Endodermal cell (in vitro differentiated cells): ENCODE measurements around the gene CLDN6. TPM values are rescaled to one million over a fixed set of nuclear protein-coding genes. Genes with fewer than 3 reads are reported as not detected.
A peak's percentile ranks its signal among the peaks of the same experiment; 100 is the strongest.

Source experiments
- DNase-seq: peaks from one replicate; pipeline ENCODE4 v3.0.0-alpha.2; 2017
- H3K27ac ChIP-seq: 2 replicates; pipeline ENCODE4 v1.5.1; 2013; ENCODE audit warnings: mild to moderate bottlenecking, low read depth, low read length, moderate library complexity
- H3K27me3 ChIP-seq: 2 replicates; pipeline ENCODE4 v1.6.1; 2013; ENCODE audit warnings: mild to moderate bottlenecking, low read length, moderate library complexity; ENCODE audit not compliant: insufficient read depth, control insufficient read depth, poor library complexity, severe bottlenecking
- H3K36me3 ChIP-seq: 2 replicates; pipeline ENCODE4 v1.7.0; 2013; ENCODE audit warnings: mild to moderate bottlenecking, low read length, moderate library complexity; ENCODE audit not compliant: control insufficient read depth, insufficient read depth
- H3K4me1 ChIP-seq: one replicate; pipeline ENCODE4 v1.7.0; 2013; ENCODE audit warnings: low read length; ENCODE audit not compliant: control insufficient read depth, insufficient read depth
- H3K4me3 ChIP-seq: 2 replicates; pipeline ENCODE4 v1.5.1; 2013; ENCODE audit warnings: mild to moderate bottlenecking, low read length, moderate library complexity
- H3K9ac ChIP-seq: 2 replicates; pipeline ENCODE4 v1.6.1; 2013; ENCODE audit warnings: mild to moderate bottlenecking, low read length, moderate library complexity; ENCODE audit not compliant: poor library complexity, severe bottlenecking; ENCODE audit errors: extremely low read depth
- H3K9me3 ChIP-seq: 2 replicates; pipeline ENCODE4 v1.6.1; 2013; ENCODE audit warnings: mild to moderate bottlenecking, low read length, moderate library complexity; ENCODE audit not compliant: control insufficient read depth
- H3K27ac Mint-ChIP-seq: 2 replicates; pipeline ENCODE4 v1.8.0; 2020; ENCODE audit warnings: mixed read lengths
- H3K27me3 Mint-ChIP-seq: 2 replicates; pipeline ENCODE4 v1.8.0; 2021; ENCODE audit warnings: mild to moderate bottlenecking, mixed read lengths; ENCODE audit not compliant: insufficient read depth
- H3K36me3 Mint-ChIP-seq: 2 replicates; pipeline ENCODE4 v1.8.0; 2020; ENCODE audit warnings: low read depth, mixed read lengths
- H3K4me1 Mint-ChIP-seq: 2 replicates; pipeline ENCODE4 v1.8.0; 2020; ENCODE audit warnings: mixed read lengths
- H3K4me3 Mint-ChIP-seq: 2 replicates; pipeline ENCODE4 v1.8.0; 2020; ENCODE audit warnings: mild to moderate bottlenecking, moderate library complexity, mixed read lengths
- H3K9me3 Mint-ChIP-seq: 2 replicates; pipeline ENCODE4 v1.8.0; 2020; ENCODE audit warnings: mild to moderate bottlenecking, mixed read lengths
- WGBS, 2 experiments: methylation state at CpG; one replicate each; pipeline versions ENCODE4 v1.1.5 to v1.1.7; 2013; ENCODE audit warnings: missing lambda C conversion rate in 2 of 2, mixed read lengths in 1 of 2; ENCODE audit not compliant: insufficient coverage in 1 of 2, insufficient read length in 1 of 2; 5-methylcytosine and 5-hydroxymethylcytosine counted together
- total RNA-seq, 2 donors: library from RNA; stranded (reverse); fragmentation: NEBNext Ultra II Directional in 1 of 2; extraction: Animal tissue kit (Norgen Biotek cat#: 25700) in 1 of 2; gene quantifications; 2 replicates in 1 of 2; 3 replicates in 1 of 2; pipeline ENCODE4 v1.2.1, GENCODE V29; 2021
- TF ChIP-seq, protein P1 (sequence below): fragments of 200-600 bp; sonication (generic); conservative IDR thresholded peaks from 2 replicates; pipeline ENCODE4 v1.5.0; 2021; ENCODE audit warnings: antibody characterized with exemption, mild to moderate bottlenecking

Gene CLDN6
- total RNA-seq, 2 donors from 2014 or later = 404 to 572 TPM

DNA sequence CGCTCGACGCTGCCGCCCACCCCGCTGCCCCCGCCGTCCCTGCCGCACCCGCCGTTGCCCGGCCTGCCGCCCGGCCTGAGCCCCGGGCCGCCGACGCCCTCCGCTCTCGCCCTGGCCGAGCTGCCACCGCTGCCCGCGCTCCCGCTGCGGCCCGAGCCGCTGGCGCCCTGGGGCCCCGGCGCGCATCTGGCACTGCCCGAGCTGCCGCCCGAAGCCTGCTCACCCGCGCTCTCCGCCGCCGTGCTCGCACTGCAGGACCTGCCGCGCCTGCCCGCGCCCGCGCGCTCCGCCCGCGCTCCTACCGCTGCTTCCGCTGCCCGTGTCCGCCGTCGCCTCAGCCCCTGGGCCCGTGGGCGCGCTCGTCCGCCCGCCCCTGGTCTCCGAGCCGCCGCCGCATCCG is 13.7 kb downstream of the CLDN6 start:
- H3K4me1 ChIP-seq = peaks cover 21% of the 10 kb centered on the region
- 0 to 1% methylated on average over 25 to 67 of the region's 67 CpGs for WGBS, 2 experiments
- H3K4me3 ChIP-seq = no peak overlapping the region
- Mint-ChIP-seq H3K36me3 (no peaks in the 10 kb centered on the region), H3K4me1 (peaks cover 34% of the 10 kb centered on the region), H3K4me3 (peak overlapping the region; percentile 59), H3K27ac (no peak overlapping the region), H3K27me3 (peaks cover 3% of the 10 kb centered on the region), H3K9me3 (no peaks in the 10 kb centered on the region)
- H3K9ac ChIP-seq = no peak overlapping the region
- H3K27ac ChIP-seq = no peak overlapping the region
- no peak for DNase-seq
- TF ChIP-seq, protein P1, sequence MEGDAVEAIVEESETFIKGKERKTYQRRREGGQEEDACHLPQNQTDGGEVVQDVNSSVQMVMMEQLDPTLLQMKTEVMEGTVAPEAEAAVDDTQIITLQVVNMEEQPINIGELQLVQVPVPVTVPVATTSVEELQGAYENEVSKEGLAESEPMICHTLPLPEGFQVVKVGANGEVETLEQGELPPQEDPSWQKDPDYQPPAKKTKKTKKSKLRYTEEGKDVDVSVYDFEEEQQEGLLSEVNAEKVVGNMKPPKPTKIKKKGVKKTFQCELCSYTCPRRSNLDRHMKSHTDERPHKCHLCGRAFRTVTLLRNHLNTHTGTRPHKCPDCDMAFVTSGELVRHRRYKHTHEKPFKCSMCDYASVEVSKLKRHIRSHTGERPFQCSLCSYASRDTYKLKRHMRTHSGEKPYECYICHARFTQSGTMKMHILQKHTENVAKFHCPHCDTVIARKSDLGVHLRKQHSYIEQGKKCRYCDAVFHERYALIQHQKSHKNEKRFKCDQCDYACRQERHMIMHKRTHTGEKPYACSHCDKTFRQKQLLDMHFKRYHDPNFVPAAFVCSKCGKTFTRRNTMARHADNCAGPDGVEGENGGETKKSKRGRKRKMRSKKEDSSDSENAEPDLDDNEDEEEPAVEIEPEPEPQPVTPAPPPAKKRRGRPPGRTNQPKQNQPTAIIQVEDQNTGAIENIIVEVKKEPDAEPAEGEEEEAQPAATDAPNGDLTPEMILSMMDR = no peak
- H3K9me3 ChIP-seq = no peaks in the 10 kb centered on the region
- no peaks in the 10 kb centered on the region for H3K36me3 ChIP-seq
- no peaks in the 10 kb centered on the region for H3K27me3 ChIP-seq

DNA sequence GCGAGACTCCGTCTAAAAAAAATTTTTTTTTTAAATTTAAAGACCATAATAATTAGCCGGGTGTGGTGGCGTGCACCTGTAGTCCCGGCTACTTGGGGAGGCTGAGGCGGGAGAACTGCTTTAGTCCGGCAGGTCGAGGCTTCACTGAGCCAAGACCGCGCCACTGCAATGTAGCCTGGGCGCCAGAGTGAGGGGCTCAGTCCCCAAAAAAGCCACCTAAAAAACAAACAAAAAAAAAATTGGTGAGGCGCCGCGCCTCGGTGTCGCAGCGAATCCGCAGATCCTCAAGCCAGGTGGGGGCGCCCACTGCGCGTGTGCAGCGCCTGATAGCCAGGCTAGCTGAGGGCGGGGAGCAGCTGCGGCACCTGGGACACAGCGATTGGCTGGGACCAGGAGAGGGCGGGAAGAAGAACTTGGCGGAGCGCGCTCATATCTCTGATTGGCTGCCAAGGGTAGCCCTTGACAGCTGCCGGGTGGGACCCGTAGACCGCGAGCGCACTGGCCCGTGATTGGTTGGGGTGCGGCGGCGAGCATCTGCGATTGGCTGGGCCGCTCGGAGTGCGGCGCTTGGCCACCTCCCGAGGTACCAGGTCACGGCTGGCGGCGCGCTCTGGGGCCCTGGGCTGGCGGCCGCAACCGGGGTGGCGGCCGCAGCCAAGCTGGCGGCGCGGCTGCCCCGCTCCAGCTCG is 14.3 kb downstream of the CLDN6 start:
- H3K27me3 ChIP-seq = no peaks in the 10 kb centered on the region
- no peak overlapping the region for H3K4me3 ChIP-seq
- no peaks in the 10 kb centered on the region for H3K9me3 Mint-ChIP-seq
- H3K9ac ChIP-seq = no peak overlapping the region
- H3K4me3 Mint-ChIP-seq = peak overlapping the region; percentile 19
- no peaks in the 10 kb centered on the region for H3K36me3 Mint-ChIP-seq
- TF ChIP-seq, protein P1 = peak; percentile 62
- no peaks in the 10 kb centered on the region for H3K9me3 ChIP-seq
- H3K4me1 Mint-ChIP-seq = peaks cover 31% of the 10 kb centered on the region
- DNase-seq = peak; percentile 99
- peaks cover 21% of the 10 kb centered on the region for H3K4me1 ChIP-seq
- H3K27ac ChIP-seq = no peak overlapping the region
- H3K27me3 Mint-ChIP-seq = peaks cover 2% of the 10 kb centered on the region
- no peaks in the 10 kb centered on the region for H3K36me3 ChIP-seq
- WGBS, 2 experiments = 9 to 15% methylated on average over 32 to 58 of the region's 58 CpGs
- H3K27ac Mint-ChIP-seq = no peak overlapping the region

DNA sequence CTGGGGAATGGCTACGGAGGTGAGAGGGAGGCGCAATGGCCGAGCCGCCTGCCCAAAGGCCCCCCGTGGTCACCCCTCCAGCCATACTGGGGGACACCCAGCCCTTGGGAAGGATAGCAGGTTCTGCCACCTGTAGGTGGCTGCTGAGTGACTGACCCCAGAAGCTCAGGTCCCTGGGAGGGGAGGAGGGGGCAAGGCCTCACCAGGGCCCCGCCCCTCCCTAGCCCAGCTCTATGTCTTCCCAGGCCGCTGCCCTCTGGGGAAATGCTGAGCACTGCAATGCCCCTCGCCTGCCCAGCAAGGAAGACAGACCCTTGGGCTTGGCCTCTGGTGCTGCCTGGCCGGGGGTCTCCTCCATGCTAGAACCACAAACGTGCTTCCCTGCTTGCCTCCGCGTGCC is 16.7 kb downstream of the CLDN6 start:
- H3K27me3 ChIP-seq = no peaks in the 10 kb centered on the region
- peaks cover 8% of the 10 kb centered on the region for H3K4me1 Mint-ChIP-seq
- H3K27ac ChIP-seq = no peak overlapping the region
- peaks cover 2% of the 10 kb centered on the region for H3K27me3 Mint-ChIP-seq
- H3K27ac Mint-ChIP-seq = no peak overlapping the region
- peak; percentile 84 for DNase-seq
- H3K9me3 ChIP-seq = no peaks in the 10 kb centered on the region
- H3K4me3 Mint-ChIP-seq = no peak overlapping the region
- H3K9me3 Mint-ChIP-seq = no peaks in the 10 kb centered on the region
- 86 to 87% methylated on average over 9 to 12 of the region's 12 CpGs for WGBS, 2 experiments
- H3K4me1 ChIP-seq = no peaks in the 10 kb centered on the region
- no peaks in the 10 kb centered on the region for H3K36me3 ChIP-seq
- no peak overlapping the region for H3K4me3 ChIP-seq
- TF ChIP-seq, protein P1 = peak; percentile 28
- H3K36me3 Mint-ChIP-seq = no peaks in the 10 kb centered on the region
- no peak overlapping the region for H3K9ac ChIP-seq
